Measurements from ENCODE around the gene EPHA8.

Gene EPHA8

GRCh38 chr1:22569269-22569668 is 6.0 kb downstream of the EPHA8 start:
- no peak for DNase-seq

- no peak for DNase-seq
Measured at GRCh38 chr1:22570140-22570909, 7.0 kb downstream of the EPHA8 start.

- DNase-seq = no peak
Measured at GRCh38 chr1:22572818-22573217, 9.5 kb downstream of the EPHA8 start.

GRCh38 chr1:22573237-22573636 is 9.9 kb downstream of the EPHA8 start:
- DNase-seq = no peak

- no peak for DNase-seq
Measured at GRCh38 chr1:22575532-22576149, 12.4 kb downstream of the EPHA8 start.

- DNase-seq = no peak
Measured at GRCh38 chr1:22576150-22576544, 12.9 kb downstream of the EPHA8 start.

DNA sequence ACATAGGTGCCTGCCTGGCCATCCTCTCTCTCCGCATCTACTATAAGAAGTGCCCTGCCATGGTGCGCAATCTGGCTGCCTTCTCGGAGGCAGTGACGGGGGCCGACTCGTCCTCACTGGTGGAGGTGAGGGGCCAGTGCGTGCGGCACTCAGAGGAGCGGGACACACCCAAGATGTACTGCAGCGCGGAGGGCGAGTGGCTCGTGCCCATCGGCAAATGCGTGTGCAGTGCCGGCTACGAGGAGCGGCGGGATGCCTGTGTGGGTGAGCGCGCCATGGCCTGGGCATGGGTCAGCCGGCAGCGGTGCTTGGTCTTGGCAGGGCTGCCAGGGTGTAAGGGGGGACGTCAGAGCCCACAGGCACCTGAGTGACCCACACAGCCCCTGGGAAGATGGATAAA is 13.3 kb downstream of the EPHA8 start:
- no peak for DNase-seq

DNA sequence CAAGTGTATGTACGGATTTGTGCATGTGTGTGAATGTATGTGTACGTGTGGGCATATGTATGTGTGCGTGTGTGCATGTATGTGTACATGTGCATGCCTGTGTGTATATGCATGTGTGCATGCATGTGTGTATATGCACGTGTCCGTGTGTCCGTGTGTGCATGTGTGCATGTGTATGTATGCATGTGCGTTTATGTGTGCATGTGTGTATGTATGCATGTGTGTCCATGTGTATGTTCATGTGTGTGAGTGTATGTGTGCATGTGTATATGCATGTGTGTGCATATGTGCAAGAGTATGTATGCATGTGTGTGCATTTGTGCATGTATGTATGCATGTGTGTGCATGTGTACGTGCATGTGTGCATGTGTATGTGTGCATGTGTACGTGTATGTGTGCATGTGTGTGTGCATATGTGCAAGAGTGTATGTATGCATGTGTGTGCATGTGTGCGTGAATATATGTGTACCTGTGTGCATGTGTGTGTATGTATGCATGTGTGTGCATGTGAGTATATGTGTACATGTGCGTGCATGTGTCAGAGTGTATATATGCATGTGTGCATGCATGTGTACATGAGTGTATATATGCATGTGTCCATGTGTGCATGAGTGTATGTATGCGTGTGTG is 15.6 kb downstream of the EPHA8 start:
- no peak for DNase-seq

- no peak for DNase-seq
Measured at GRCh38 chr1:22579541-22580155, 16.4 kb downstream of the EPHA8 start.

DNA sequence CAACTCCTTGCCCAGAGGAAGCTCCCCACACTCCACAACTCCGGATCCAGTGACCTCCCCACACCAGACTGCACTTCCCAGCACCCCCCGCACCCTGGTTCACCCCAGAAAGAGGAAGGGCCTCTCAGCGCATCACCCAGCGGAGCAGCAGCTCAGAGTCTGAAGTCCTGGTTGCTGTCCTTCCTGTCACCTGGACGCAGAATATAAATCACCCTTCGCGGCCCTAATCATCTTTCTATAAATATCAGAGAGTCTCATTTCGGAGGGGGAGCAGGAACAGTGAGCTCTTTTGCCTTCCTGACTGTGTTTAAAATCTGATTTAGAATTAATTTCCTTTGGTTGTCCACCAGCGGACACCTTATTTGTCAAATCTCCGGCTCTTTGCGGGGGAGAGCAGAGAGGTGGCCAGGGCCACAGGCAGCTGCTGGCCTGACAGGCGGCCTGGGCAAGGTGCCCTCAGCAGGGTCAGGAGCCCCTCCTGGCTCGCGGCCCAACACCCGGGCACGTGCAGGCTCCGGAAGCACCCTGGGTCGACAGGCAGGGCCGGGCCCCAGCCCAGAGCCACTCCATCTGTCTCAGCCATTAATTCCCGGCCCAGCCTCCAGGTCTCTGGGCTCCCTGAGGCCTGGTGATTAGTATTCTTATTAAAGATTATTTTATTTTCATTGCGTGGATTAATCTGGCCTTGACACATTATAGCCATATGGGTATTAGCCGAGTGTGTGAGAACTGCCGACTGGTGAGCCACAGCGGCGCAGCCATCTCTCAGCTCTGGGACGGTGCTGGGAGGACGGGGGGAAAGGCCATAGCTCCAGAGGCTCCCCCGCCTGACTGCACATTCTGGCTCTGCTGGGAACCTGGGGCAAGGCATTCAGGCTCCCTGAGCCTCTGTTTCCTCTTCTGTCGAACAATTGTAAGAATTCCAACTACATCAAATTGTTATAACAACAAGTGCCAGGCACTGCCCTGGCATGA is 19.7 kb downstream of the EPHA8 start:
- DNase-seq = no peak

- DNase-seq = no peak
Measured at GRCh38 chr1:22584001-22584562, 20.8 kb downstream of the EPHA8 start.

- no peak for DNase-seq
Measured at GRCh38 chr1:22584970-22585369, 21.7 kb downstream of the EPHA8 start.

DNA sequence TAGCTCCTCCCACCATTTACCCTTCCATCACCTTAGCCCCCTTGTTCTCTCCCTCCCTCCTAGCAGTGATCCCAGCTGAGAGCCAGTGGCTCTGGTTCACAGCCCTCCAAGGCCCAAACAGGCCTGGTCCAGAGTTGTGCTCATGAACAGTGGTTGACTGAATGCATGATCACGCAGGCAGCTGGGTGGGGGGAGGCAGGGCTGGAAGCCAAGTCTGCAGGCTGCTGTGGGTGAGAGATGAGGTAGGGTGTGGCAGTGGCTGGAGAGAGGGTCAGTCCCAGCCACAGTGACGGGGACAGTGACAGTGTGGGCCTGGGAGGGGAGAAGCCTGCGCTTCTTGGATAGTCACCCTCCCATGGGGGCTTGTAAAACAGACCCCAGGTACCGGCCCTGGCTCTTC is 22.2 kb downstream of the EPHA8 start:
- DNase-seq = no peak

- DNase-seq = no peak
Measured at GRCh38 chr1:22586356-22587130, 23.3 kb downstream of the EPHA8 start.

- DNase-seq = no peak
Measured at GRCh38 chr1:22587247-22587646, 24.0 kb downstream of the EPHA8 start.

- no peak for DNase-seq
Measured at GRCh38 chr1:22588899-22589422, 25.7 kb downstream of the EPHA8 start.

DNA sequence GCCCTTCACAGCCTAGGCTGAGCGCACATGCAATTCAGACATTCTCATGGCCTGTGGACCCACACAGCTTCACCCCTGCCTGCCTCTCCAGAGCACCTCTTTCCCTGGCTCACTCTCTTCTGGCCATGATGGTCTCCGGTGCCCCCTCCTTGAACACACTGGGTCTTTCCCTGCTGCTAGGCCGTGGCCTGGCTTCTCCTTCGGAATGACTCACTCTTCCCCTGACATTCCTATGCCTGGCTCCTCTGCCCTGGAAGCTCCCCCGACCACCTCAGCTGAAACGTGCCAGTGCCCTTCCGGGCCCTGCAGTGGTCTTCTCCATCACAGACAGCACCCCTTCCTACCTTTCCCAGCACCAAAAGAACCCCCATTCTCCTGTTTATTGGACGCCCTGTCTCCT is 28.3 kb downstream of the EPHA8 start:
- no peak for DNase-seq

DNA sequence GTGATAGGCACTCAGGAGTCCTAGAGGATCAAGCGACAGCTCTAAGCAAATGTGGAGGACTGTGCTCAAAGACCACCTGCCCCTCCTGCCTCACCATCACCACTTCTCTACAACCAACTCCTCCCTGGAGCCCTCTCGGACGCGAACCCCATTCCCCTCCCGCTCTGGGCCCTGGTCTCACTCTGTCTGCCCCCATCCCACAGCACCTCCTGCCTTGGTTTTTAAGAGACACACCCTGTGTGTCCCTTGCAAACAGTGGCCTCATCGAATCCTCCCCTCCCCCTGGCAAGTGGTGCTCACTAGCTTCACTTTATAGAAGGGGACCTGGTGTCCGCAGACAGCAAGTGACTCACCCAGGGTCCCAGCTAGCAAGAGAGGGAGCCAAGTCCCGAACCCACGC is 28.8 kb downstream of the EPHA8 start:
- DNase-seq = no peak

DNA sequence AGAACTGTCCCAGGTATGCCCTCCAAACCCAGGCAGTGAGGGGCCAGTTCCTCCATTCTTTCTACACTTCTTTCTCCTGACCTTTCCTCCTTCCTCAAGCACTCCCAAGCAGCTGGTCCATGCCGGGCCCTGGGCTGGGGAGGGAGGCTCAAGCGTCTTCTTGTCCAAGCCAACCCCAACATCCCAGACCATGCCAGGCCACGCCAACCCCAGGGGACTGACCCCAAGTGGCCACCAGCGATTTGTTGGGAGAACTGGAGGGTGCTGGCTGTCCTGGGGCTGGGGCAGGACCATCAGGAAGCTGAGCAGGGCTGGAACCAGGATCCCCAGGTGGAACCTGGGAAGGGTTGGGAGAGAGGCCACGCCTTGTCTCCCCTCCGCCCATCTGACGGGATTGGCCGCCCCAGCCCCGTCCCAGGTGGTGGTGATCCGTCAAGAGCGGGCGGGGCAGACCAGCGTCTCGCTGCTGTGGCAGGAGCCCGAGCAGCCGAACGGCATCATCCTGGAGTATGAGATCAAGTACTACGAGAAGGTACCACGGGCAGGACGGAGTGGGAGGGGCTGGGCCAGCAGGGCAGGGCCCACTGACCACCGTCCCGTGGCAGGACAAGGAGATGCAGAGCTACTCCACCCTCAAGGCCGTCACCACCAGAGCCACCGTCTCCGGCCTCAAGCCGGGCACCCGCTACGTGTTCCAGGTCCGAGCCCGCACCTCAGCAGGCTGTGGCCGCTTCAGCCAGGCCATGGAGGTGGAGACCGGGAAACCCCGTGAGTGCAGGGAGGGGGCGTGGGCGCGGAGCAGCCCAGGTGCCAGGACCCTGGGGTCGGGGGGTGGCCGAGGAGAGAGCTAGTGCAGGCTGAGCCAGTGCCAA is 29.9 kb downstream of the EPHA8 start:
- DNase-seq = no peak

GRCh38 chr1:22594396-22594795 is 31.1 kb downstream of the EPHA8 start:
- no peak for DNase-seq
